ENCODE results near the gene ZBTB7C. TPM values are rescaled to one million over a fixed set of nuclear protein-coding genes. Genes with fewer than 3 reads are reported as not detected.

The ZBTB7C gene
- total and polyA plus RNA-seq, 4 donors: 0.19 to 1.1 (median 0.45) TPM

DNA sequence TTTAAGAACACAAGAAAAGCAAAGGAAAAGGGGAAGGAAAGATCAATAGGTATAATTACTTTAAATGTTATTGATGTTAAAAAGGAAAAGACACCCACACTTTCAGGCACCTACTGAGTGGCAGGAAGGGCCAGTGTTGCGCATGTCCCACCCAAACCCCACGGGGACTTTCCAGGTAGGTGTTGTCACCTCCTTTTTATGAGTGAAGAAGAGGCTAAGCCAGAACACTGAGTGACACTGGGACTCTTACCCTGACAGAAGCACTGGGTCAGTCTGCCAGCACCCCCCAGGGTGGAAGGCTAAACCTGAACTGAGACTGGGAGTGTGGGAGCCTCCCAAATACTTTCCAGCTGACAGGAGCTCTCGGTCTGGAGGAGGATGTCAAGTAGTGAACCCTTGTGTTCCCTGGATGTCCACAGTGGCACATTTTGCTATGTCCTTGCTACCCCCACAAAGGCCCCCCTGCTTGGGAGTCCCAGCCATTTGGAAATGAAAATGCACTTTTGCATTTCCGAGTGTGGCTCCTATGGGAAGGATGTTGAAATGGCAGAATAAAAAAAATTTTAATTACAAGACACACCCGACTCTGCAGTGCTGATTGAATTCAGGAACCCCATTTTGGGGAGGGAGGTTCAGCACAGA lies 387.8 kb downstream of the ZBTB7C start (continued):
- TF ChIP-seq TAF1 (conservative IDR thresholded peaks at IDR 0.05) (no peak), EGR1 (IDR thresholded peaks at IDR 0.05; ENCODE audit: low read depth in 2 of 2) (no peak), FOXA2 (IDR thresholded peaks at IDR 0.05) (no peak), RXRA (IDR thresholded peaks at IDR 0.05) (no peak), HNF4A (conservative IDR thresholded peaks at IDR 0.05) (no peak), YY1 (IDR thresholded peaks at IDR 0.05) (no peak)

DNA sequence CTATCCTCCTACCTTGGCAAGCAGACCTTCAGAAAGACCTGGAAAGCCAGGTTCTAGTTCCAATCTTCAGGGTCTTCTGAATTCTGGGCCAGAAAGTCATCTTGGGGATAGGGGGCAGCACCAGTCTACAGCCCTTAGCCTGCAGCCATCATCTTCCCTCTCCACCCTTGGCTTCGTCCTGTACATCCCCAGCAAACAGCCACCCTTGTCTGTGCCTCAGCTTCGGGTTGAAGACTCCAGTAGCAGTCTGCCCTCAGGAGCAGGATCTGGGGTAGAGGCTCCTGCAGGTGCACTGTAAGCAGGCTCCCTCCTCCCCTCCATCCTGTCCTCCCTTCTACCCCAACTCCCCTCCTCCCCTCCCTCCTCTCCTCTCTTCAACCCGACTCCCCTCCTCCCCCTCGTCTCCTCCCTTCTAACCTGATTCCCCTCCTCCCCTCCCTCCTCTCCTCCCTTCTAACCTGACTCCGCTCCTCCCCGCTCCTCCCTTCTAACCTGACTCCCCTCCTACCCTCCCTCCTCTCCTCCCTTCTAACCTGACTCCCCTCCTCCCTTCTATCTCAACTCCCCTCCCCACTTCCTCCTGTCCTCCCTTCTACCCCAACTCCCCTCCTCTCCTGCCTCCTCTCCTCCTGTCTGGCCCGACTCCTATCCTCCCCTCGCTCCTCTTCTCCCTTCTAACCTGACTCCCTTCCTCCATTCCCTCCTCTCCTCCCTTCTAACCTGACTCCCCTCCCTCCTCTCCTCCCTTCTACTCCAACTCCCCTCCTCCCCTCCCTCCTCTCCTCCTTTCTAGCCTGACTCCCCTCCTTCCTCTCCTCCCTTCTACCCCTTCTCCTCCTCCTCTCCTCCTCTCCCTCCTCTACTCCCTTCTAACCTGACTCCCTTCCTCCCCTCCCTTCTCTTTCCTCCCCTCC lies 388.6 kb downstream of the ZBTB7C start:
- no peak for DNase-seq (ENCODE audit: low spot score)
- WGBS: 69% methylated on average over 8 of the region's 8 CpGs
- no peak overlapping the region for H3K9ac ChIP-seq (ENCODE audit: low read depth in 1 of 2, low read length in 2 of 2)

More for the DNA sequence above, 388.6 kb downstream of the ZBTB7C start:
- Histone ChIP-seq H3K9me3 (ENCODE audit: control insufficient read depth in 4 of 4, low read length in 3 of 4) (no peaks in the 10 kb centered on the region), H3K4me1 (ENCODE audit: control insufficient read depth in 4 of 4, insufficient read depth in 4 of 4, low read length in 3 of 4) (peaks cover 0 to 7% (median 2%) of the 10 kb centered on the region in 4 donors), H3K36me3 (ENCODE audit: control insufficient read depth in 4 of 4, insufficient read depth in 3 of 4, low read depth in 1 of 4, low read length in 3 of 4) (no peaks in the 10 kb centered on the region), H3K27me3 (ENCODE audit: control insufficient read depth in 4 of 4, insufficient read depth in 4 of 4, low read length in 3 of 4) (no peaks in the 10 kb centered on the region), H3K27ac (ENCODE audit: low read depth in 1 of 2, low read length in 2 of 2) (no peak overlapping the region), H3K4me3 (ENCODE audit: low read depth in 1 of 3, low read length in 3 of 3) (no peak overlapping the region)
- TF ChIP-seq, protein P1, sequence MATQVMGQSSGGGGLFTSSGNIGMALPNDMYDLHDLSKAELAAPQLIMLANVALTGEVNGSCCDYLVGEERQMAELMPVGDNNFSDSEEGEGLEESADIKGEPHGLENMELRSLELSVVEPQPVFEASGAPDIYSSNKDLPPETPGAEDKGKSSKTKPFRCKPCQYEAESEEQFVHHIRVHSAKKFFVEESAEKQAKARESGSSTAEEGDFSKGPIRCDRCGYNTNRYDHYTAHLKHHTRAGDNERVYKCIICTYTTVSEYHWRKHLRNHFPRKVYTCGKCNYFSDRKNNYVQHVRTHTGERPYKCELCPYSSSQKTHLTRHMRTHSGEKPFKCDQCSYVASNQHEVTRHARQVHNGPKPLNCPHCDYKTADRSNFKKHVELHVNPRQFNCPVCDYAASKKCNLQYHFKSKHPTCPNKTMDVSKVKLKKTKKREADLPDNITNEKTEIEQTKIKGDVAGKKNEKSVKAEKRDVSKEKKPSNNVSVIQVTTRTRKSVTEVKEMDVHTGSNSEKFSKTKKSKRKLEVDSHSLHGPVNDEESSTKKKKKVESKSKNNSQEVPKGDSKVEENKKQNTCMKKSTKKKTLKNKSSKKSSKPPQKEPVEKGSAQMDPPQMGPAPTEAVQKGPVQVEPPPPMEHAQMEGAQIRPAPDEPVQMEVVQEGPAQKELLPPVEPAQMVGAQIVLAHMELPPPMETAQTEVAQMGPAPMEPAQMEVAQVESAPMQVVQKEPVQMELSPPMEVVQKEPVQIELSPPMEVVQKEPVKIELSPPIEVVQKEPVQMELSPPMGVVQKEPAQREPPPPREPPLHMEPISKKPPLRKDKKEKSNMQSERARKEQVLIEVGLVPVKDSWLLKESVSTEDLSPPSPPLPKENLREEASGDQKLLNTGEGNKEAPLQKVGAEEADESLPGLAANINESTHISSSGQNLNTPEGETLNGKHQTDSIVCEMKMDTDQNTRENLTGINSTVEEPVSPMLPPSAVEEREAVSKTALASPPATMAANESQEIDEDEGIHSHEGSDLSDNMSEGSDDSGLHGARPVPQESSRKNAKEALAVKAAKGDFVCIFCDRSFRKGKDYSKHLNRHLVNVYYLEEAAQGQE (IDR thresholded peaks at IDR 0.05): no peak
- TF ChIP-seq NR2F2 (IDR thresholded peaks at IDR 0.05) (no peak), SP1 (IDR thresholded peaks at IDR 0.05) (no peak), RXRA (IDR thresholded peaks at IDR 0.05) (no peak), EGR1 (IDR thresholded peaks at IDR 0.05; ENCODE audit: low read depth in 2 of 2) (no peak), HNF4G (IDR thresholded peaks at IDR 0.05) (no peak), FOXA1 (IDR thresholded peaks at IDR 0.05) (no peak), HNF4A (conservative IDR thresholded peaks at IDR 0.05) (no peak), FOXA2 (IDR thresholded peaks at IDR 0.05) (no peak), YY1 (IDR thresholded peaks at IDR 0.05) (no peak), JUND (IDR thresholded peaks at IDR 0.05) (no peak)
- TF ChIP-seq, protein P2, sequence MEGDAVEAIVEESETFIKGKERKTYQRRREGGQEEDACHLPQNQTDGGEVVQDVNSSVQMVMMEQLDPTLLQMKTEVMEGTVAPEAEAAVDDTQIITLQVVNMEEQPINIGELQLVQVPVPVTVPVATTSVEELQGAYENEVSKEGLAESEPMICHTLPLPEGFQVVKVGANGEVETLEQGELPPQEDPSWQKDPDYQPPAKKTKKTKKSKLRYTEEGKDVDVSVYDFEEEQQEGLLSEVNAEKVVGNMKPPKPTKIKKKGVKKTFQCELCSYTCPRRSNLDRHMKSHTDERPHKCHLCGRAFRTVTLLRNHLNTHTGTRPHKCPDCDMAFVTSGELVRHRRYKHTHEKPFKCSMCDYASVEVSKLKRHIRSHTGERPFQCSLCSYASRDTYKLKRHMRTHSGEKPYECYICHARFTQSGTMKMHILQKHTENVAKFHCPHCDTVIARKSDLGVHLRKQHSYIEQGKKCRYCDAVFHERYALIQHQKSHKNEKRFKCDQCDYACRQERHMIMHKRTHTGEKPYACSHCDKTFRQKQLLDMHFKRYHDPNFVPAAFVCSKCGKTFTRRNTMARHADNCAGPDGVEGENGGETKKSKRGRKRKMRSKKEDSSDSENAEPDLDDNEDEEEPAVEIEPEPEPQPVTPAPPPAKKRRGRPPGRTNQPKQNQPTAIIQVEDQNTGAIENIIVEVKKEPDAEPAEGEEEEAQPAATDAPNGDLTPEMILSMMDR (IDR thresholded peaks at IDR 0.05; ENCODE audit: low read depth, low read length, missing input control): no peak
- TF ChIP-seq, protein P3, sequence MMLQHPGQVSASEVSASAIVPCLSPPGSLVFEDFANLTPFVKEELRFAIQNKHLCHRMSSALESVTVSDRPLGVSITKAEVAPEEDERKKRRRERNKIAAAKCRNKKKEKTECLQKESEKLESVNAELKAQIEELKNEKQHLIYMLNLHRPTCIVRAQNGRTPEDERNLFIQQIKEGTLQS (IDR thresholded peaks at IDR 0.05): no peak
- TF ChIP-seq, protein P4, sequence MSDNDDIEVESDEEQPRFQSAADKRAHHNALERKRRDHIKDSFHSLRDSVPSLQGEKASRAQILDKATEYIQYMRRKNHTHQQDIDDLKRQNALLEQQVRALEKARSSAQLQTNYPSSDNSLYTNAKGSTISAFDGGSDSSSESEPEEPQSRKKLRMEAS (IDR thresholded peaks at IDR 0.05): no peak

All from liver (tissue), 9 donors.